AG09319 (cell line): ENCODE measurements around the gene NAB2.
A peak's percentile ranks its signal among the peaks of the same experiment; 100 is the strongest.

Experiments
- DNase-seq: peaks from one replicate; pipeline ENCODE4 v3.0.0-alpha.2; 2010; ENCODE audit warnings: low read depth; ENCODE audit errors: extremely low read depth
- CTCF ChIP-seq: IDR thresholded peaks from 2 replicates; pipeline ENCODE4 v1.5.1; 2011; ENCODE audit warnings: low read depth, mild to moderate bottlenecking, inconsistent platforms, low read length, moderate library complexity

NAB2 gene

GRCh38 chr12:57109207-57110103 is 20.5 kb downstream of the NAB2 start:
- no peak for DNase-seq
- TF ChIP-seq CTCF = no peak

GRCh38 chr12:57110104-57111030 is 21.5 kb downstream of the NAB2 start:
- TF ChIP-seq CTCF = no peak
- no peak for DNase-seq

GRCh38 chr12:57111031-57111734 is 22.3 kb downstream of the NAB2 start, which contains the start of gene STAT6:
STAT6 (minus strand) TSS chr12:57111362; CDS start chr12:57108278, 3,084 bp downstream.
- peak; percentile 63 for DNase-seq
- TF ChIP-seq CTCF = no peak

- peak; percentile 81 for TF ChIP-seq CTCF
- no peak for DNase-seq
These were observed 23.8 kb downstream of the NAB2 start for GRCh38 chr12:57112492-57113294.

GRCh38 chr12:57116580-57117281 is 27.8 kb downstream of the NAB2 start:
- no peak for TF ChIP-seq CTCF

GRCh38 chr12:57118711-57119271 is 29.9 kb downstream of the NAB2 start:
- DNase-seq = no peak
- TF ChIP-seq CTCF = no peak

More at GRCh38 chr12:57116580-57117281, 27.8 kb downstream of the NAB2 start:
- DNase-seq = no peak
